ENCODE results near the gene FOXN1.

The FOXN1 gene

DNA sequence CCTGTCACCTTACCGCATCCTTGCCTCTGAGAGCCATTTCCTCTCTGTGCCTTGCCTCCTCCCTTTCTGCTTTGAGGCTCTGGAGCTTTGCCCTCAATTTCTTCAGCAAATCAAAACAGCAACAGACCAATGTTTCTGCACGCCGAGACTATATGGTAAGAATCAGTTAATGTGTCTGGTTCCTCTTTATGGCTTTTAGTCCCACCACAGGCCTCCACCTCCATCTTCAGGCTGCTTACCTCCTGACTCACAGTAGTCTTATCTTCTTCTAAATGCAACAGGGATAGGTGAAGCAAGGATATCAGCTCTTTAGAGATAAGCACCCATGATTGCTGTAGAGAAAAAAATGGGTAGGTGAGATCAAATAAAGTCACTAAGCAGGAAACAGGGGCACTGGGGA is 79.7 kb downstream of the FOXN1 start:
- Histone ChIP-seq H3K36me3 (ENCODE audit: control insufficient read depth in 1 of 2, insufficient read depth in 2 of 2, low read length in 2 of 2) (peaks cover 32 to 61% of the 10 kb centered on the region in 2 experiments), H2BK120ac (ENCODE audit: insufficient read depth, low read length, poor library complexity) (no peak overlapping the region), H3K23ac (ENCODE audit: low read length) (no peak overlapping the region), H3K18ac (ENCODE audit: low read length) (no peak overlapping the region), H4K91ac (ENCODE audit: low read depth, low read length) (no peak overlapping the region), H3K14ac (ENCODE audit: low read length) (no peak overlapping the region), H2AFZ (ENCODE audit: insufficient read depth, low read length, poor library complexity) (no peak overlapping the region), H2BK12ac (ENCODE audit: low read length) (no peak overlapping the region), H3K79me2 (ENCODE audit: control insufficient read depth, insufficient read depth, low read length, poor library complexity) (no peaks in the 10 kb centered on the region), H3K27ac (ENCODE audit: low read depth, low read length) (no peak overlapping the region), H4K12ac (ENCODE audit: low read depth, low read length) (no peak overlapping the region), H3K4me2 (ENCODE audit: low read length) (no peak overlapping the region), H2BK5ac (ENCODE audit: low read depth, low read length, poor library complexity) (no peak overlapping the region), H3K4ac (ENCODE audit: low read depth, low read length) (no peak overlapping the region), H3K27me3 (ENCODE audit: insufficient read depth, low read length) (no peaks in the 10 kb centered on the region), H3K9me3 (ENCODE audit: insufficient read depth, low read depth, low read length) (peaks cover 3% of the 10 kb centered on the region), H3K9ac (ENCODE audit: low read length) (no peak overlapping the region), H3K79me1 (ENCODE audit: low read length) (no peaks in the 10 kb centered on the region), H4K8ac (ENCODE audit: low read depth, low read length) (no peak overlapping the region), H3K4me1 (ENCODE audit: control insufficient read depth in 1 of 2, insufficient read depth in 2 of 2, low read length in 2 of 2) (no peaks in the 10 kb centered on the region), H3K4me3 (ENCODE audit: low read depth, low read length) (no peak overlapping the region), H2AK5ac (ENCODE audit: low read length) (no peak overlapping the region)
- peak in 1 of 2 donors; percentile 39 for DNase-seq
- WGBS (ENCODE audit: extremely low coverage, insufficient coverage, insufficient read length): no CpG with 5 or more reads among the region's 3 CpGs

Data from trophoblast cell (in vitro differentiated cells and primary cell).